Endodermal cell (in vitro differentiated cells): ENCODE data around the gene IDE. TPM values are rescaled to one million over a fixed set of nuclear protein-coding genes. Genes with fewer than 3 reads are reported as not detected.
A peak's percentile ranks its signal among the peaks of the same experiment; 100 is the strongest.

Source experiments
- DNase-seq: peaks from one replicate; pipeline ENCODE4 v3.0.0-alpha.2; 2017
- H3K27ac ChIP-seq: 2 replicates; pipeline ENCODE4 v1.5.1; 2013; ENCODE audit warnings: mild to moderate bottlenecking, low read depth, low read length, moderate library complexity
- H3K27me3 ChIP-seq: 2 replicates; pipeline ENCODE4 v1.6.1; 2013; ENCODE audit warnings: mild to moderate bottlenecking, low read length, moderate library complexity; ENCODE audit not compliant: insufficient read depth, control insufficient read depth, poor library complexity, severe bottlenecking
- H3K36me3 ChIP-seq: 2 replicates; pipeline ENCODE4 v1.7.0; 2013; ENCODE audit warnings: mild to moderate bottlenecking, low read length, moderate library complexity; ENCODE audit not compliant: control insufficient read depth, insufficient read depth
- H3K4me1 ChIP-seq: one replicate; pipeline ENCODE4 v1.7.0; 2013; ENCODE audit warnings: low read length; ENCODE audit not compliant: control insufficient read depth, insufficient read depth
- H3K4me3 ChIP-seq: 2 replicates; pipeline ENCODE4 v1.5.1; 2013; ENCODE audit warnings: mild to moderate bottlenecking, low read length, moderate library complexity
- H3K9ac ChIP-seq: 2 replicates; pipeline ENCODE4 v1.6.1; 2013; ENCODE audit warnings: mild to moderate bottlenecking, low read length, moderate library complexity; ENCODE audit not compliant: poor library complexity, severe bottlenecking; ENCODE audit errors: extremely low read depth
- H3K9me3 ChIP-seq: 2 replicates; pipeline ENCODE4 v1.6.1; 2013; ENCODE audit warnings: mild to moderate bottlenecking, low read length, moderate library complexity; ENCODE audit not compliant: control insufficient read depth
- H3K27ac Mint-ChIP-seq: 2 replicates; pipeline ENCODE4 v1.8.0; 2020; ENCODE audit warnings: mixed read lengths
- H3K27me3 Mint-ChIP-seq: 2 replicates; pipeline ENCODE4 v1.8.0; 2021; ENCODE audit warnings: mild to moderate bottlenecking, mixed read lengths; ENCODE audit not compliant: insufficient read depth
- H3K36me3 Mint-ChIP-seq: 2 replicates; pipeline ENCODE4 v1.8.0; 2020; ENCODE audit warnings: low read depth, mixed read lengths
- H3K4me1 Mint-ChIP-seq: 2 replicates; pipeline ENCODE4 v1.8.0; 2020; ENCODE audit warnings: mixed read lengths
- H3K4me3 Mint-ChIP-seq: 2 replicates; pipeline ENCODE4 v1.8.0; 2020; ENCODE audit warnings: mild to moderate bottlenecking, moderate library complexity, mixed read lengths
- H3K9me3 Mint-ChIP-seq: 2 replicates; pipeline ENCODE4 v1.8.0; 2020; ENCODE audit warnings: mild to moderate bottlenecking, mixed read lengths
- WGBS, 2 experiments: methylation state at CpG; one replicate each; pipeline versions ENCODE4 v1.1.5 to v1.1.7; 2013; ENCODE audit warnings: missing lambda C conversion rate in 2 of 2, mixed read lengths in 1 of 2; ENCODE audit not compliant: insufficient coverage in 1 of 2, insufficient read length in 1 of 2; 5-methylcytosine and 5-hydroxymethylcytosine counted together
- total RNA-seq, 2 donors: library from RNA; stranded (reverse); fragmentation: NEBNext Ultra II Directional in 1 of 2; extraction: Animal tissue kit (Norgen Biotek cat#: 25700) in 1 of 2; gene quantifications; 2 replicates in 1 of 2; 3 replicates in 1 of 2; pipeline ENCODE4 v1.2.1, GENCODE V29; 2021
- TF ChIP-seq, protein P1 (sequence below): fragments of 200-600 bp; sonication (generic); conservative IDR thresholded peaks from 2 replicates; pipeline ENCODE4 v1.5.0; 2021; ENCODE audit warnings: antibody characterized with exemption, mild to moderate bottlenecking

The IDE gene
- total RNA-seq, 2 donors from 2014 or later = 56.3 to 63.3 TPM

GRCh38 chr10:92483539-92483938, 90.4 kb downstream of the IDE start:
- Histone ChIP-seq H3K4me3 (no peak overlapping the region), H3K4me1 (no peaks in the 10 kb centered on the region), H3K27me3 (no peaks in the 10 kb centered on the region), H3K27ac (no peak overlapping the region), H3K9ac (no peak overlapping the region), H3K9me3 (no peaks in the 10 kb centered on the region), H3K36me3 (peaks cover 64% of the 10 kb centered on the region)
- Mint-ChIP-seq H3K9me3 (no peaks in the 10 kb centered on the region), H3K36me3 (peaks cover 63% of the 10 kb centered on the region), H3K4me3 (no peak overlapping the region), H3K27me3 (no peaks in the 10 kb centered on the region), H3K4me1 (no peaks in the 10 kb centered on the region), H3K27ac (peak overlapping the region; percentile 39)
- WGBS, 2 experiments = 96 to 99% methylated on average over 4 of the region's 4 CpGs
- no peak for DNase-seq
- TF ChIP-seq, protein P1, sequence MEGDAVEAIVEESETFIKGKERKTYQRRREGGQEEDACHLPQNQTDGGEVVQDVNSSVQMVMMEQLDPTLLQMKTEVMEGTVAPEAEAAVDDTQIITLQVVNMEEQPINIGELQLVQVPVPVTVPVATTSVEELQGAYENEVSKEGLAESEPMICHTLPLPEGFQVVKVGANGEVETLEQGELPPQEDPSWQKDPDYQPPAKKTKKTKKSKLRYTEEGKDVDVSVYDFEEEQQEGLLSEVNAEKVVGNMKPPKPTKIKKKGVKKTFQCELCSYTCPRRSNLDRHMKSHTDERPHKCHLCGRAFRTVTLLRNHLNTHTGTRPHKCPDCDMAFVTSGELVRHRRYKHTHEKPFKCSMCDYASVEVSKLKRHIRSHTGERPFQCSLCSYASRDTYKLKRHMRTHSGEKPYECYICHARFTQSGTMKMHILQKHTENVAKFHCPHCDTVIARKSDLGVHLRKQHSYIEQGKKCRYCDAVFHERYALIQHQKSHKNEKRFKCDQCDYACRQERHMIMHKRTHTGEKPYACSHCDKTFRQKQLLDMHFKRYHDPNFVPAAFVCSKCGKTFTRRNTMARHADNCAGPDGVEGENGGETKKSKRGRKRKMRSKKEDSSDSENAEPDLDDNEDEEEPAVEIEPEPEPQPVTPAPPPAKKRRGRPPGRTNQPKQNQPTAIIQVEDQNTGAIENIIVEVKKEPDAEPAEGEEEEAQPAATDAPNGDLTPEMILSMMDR = no peak

DNA sequence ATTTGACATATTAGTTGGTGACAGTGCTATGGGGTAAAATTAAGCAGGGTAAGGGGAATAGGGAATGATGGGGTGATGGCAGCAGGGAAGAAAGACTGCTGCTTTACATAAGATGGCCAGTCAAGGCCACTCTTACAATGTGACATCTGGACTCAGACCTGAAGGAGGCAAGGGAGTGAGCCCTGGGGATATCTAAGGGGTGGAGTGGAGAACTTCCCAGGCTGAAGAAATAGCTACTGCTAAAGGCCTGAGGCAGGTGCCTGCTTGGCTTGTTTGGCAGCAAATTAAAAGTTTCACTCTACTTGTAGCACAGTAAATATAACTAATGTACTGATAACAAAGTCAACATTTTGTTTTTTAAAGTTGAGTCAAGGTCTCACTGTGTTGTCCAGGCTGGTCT, 93.5 kb downstream of the IDE start:
- no peak overlapping the region for H3K9ac ChIP-seq
- peaks cover 43% of the 10 kb centered on the region for H3K36me3 ChIP-seq
- no peaks in the 10 kb centered on the region for H3K27me3 Mint-ChIP-seq
- DNase-seq = no peak
- H3K27ac Mint-ChIP-seq = no peak overlapping the region
- H3K4me1 Mint-ChIP-seq = no peaks in the 10 kb centered on the region
- H3K27me3 ChIP-seq = no peaks in the 10 kb centered on the region
- TF ChIP-seq, protein P1 = no peak
- no peaks in the 10 kb centered on the region for H3K4me1 ChIP-seq
- no peak overlapping the region for H3K4me3 Mint-ChIP-seq
- no peaks in the 10 kb centered on the region for H3K9me3 ChIP-seq
- peaks cover 38% of the 10 kb centered on the region for H3K36me3 Mint-ChIP-seq
- no peak overlapping the region for H3K27ac ChIP-seq
- no peak overlapping the region for H3K4me3 ChIP-seq
- no peaks in the 10 kb centered on the region for H3K9me3 Mint-ChIP-seq

GRCh38 chr10:92479547-92479946, 94.3 kb downstream of the IDE start:
- Mint-ChIP-seq H3K4me1 (no peaks in the 10 kb centered on the region), H3K9me3 (no peaks in the 10 kb centered on the region), H3K36me3 (peaks cover 40% of the 10 kb centered on the region), H3K4me3 (no peak overlapping the region), H3K27me3 (no peaks in the 10 kb centered on the region), H3K27ac (no peak overlapping the region)
- H3K9ac ChIP-seq = no peak overlapping the region
- WGBS, 2 experiments = 93 to 100% methylated on average over 4 to 7 of the region's 7 CpGs
- TF ChIP-seq, protein P1 = no peak
- peaks cover 46% of the 10 kb centered on the region for H3K36me3 ChIP-seq
- H3K4me1 ChIP-seq = no peaks in the 10 kb centered on the region
- H3K4me3 ChIP-seq = no peak overlapping the region
- DNase-seq = no peak
- no peaks in the 10 kb centered on the region for H3K27me3 ChIP-seq
- H3K27ac ChIP-seq = no peak overlapping the region
- no peaks in the 10 kb centered on the region for H3K9me3 ChIP-seq
